KBM-7 (cell line): ENCODE measurements around the gene TTLL3.
"Not testable (repeated sequence)": the region's sequence is repeated elsewhere in the genome, so short reads cannot be mapped to it uniquely, and the experiment has no call there.

Source experiments
- DNase-seq: peaks from one replicate; pipeline ENCODE4 v3.0.0-alpha.2; 2015
- in situ Hi-C: fragments of 300-500 bp; cut with MboI; formaldehyde crosslinking; loops from 2 replicates; pipeline ENCODE4 v1.14.3; 2020; ENCODE audit warnings: low sequenced_read_pairs, low pct_unique_long_range_greater_than_20kb, mixed read lengths

Gene TTLL3

DNA sequence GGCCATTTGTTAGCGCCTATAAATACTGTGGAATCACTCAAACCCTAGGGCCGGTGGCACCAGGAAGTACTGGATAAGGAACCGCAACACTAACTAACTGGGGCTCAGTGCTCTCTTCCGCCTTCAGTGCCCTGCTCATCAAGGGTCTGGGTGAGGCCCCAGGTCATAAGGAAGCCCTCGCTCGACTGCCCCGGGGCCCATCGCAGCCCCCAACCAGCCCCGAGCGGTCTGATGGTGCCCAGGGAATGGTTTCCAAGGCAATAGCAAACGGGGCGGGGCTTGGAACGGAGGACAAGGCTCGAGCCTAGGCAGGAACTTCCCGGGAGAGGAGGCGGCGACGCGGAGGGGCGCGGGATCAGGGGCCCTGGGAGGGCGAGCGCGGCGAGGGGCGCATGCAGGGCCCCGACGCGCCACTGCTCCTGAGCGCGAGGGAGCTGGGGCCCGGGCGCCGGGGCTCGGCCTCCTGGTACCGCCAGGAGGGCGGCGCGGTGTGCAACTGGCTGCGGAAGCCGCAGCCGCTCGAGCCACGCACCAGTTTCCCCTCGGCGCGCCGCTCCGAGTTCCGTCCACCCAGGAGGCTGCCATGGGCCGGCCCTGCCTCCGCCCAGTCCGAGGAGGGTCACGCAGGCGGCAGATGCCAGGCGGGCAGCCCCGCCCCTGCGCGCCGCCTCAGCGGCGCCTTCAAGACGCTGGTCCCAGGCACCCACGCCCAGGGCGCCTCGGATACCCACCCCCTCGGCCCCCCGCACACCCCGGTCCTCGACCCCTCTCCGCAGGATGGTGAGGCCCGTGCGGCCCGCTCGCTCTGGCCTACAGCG is at the start of gene TTLL3:
TTLL3 (plus strand) TSS at position 648 of the 818 bp plus-strand sequence. CDS start 400 bp downstream, outside the sequence.
- in situ Hi-C loops = no loop called here
- no peak for DNase-seq

DNA sequence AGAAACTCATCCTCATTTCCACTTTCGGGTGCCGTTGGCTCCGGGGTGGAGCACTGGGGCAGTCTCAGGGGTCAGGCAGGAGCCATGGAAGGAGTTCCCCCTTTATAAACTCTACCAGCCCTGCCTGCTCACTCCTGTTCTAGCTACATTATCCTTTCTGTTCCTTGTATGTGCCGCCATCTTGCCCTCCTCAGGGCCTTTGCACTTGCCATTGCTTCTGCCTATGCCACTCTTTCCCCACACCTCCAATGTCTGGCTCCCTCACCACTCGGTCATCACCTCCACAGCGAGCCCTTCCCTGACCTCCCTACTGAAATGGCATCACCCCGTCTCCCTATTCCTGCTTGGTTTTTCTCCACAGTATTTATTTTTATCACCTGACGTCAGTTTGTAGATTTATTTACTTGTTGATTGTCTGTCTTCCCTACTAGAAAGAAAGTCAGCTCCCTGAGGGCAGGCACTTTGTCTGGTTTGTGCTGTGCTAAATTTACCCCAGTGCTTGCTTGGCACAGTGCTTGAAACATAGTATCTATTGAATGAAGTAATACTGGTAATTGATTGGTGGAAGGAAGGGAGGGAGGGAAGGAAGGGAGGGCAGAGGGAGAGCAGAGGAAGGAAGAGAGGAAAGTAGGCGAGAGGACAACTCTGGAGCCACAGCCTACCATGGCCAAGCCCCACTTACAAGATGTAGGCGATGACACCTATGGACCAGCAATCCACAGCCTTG is 49.1 kb upstream of the TTLL3 start:
- no peak for DNase-seq
- in situ Hi-C loops = no loop called here

DNA sequence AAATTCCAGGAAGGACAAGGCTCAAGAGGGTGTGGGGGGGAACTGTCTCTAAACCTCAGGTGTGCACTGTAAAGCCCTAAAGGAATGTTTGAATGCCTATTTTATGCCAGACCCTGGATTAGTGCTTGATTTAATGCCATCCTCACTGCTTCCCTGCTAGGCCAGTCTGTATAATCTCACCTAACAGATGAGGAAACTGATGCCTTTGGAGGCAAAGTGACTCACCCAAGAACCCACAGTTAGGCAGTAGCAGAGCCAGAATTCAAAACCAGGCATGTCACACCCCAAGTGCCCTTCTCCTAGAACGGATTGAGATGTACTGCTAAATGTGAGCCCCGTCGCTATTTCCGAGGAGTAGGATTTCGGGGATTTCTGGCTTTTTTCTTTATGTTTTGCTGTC is 48.1 kb upstream of the TTLL3 start:
- in situ Hi-C loops = no loop called here
- no peak for DNase-seq

DNA sequence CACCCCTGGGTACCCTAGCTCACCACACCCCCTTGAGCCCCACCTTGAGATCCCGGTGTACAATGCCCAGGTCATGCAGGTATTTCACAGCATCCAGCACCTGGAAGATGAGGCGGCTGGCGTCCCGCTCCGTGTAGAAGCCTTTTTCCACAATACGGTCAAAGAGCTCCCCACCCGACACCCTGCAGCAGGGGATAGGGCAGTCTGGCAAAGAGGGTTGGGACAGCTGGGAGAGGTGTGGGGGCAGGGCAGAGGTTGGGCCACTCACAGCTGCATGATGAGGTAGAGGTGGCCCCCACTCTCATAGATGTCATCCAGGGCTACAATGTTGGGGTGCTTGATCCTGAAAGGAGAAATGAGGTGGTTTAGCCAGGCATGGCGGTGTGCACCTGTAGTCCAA is 47.2 kb upstream of the TTLL3 start:
- in situ Hi-C loops = no loop called here
- no peak for DNase-seq

- in situ Hi-C loops = no loop called here
- no peak for DNase-seq
These were observed 44.2 kb upstream of the TTLL3 start for GRCh38 chr3:9765865-9766264.

- DNase-seq = no peak
- in situ Hi-C loops = no loop called here
These were observed 42.6 kb upstream of the TTLL3 start for GRCh38 chr3:9767418-9767817.

DNA sequence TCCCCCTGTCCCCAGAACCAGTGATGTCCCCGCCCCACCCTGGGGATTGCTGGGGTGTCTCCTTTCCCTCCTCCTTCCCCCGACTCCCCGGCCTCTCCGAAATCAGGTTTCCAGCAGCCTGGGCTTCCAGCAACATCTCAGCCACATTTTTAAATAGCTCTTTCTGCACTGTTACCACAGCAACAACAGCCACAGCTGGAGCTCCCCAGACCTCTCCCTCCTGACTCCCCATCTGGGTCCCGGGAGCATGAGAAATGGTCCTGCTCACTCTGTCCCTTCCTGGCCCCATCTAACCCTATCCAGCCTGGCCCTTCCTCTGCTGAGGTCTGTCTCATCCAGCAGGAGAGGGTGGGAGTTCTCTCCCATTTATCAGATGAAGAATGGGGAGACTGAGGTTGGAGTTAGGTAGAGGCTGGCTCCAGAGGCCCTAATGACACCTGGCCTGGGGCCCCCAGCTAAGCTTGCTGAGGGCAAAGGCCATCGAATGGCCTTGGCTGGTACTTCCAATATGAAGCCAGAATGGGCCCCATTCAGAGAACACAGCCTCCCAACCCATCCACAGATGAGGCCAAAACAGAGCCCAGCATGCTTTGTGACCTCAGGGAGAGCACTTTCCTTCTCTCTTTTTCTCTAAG is 41.8 kb upstream of the TTLL3 start:
- in situ Hi-C loops = no loop called here
- DNase-seq = no peak

DNA sequence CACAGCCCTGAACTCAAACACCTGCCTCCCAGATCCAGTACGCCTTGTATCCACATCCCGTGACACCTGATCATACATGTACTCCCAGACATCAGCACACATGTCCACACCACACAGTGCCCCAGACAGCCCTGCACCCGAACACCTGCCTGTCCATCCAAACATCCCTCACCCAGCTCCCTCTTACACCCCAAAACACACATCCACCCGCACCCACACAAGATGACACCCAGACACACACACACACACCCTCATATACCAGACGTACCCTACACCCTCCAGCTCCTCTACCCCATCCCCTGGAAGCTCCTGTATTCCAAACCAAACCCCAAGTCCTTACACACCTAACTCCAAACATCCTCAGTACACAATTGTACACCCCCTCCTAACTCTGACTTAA is 41.0 kb upstream of the TTLL3 start:
- in situ Hi-C loops = no loop called here
- no peak for DNase-seq

GRCh38 chr3:9769426-9770275 is 40.4 kb upstream of the TTLL3 start, which contains the start of gene CAMK1:
TSS of gene CAMK1 (minus strand) at chr3:9769947. CDS start at chr3:9767749, 2,198 bp downstream.
- no peak for DNase-seq
- in situ Hi-C loops = no loop called here

DNA sequence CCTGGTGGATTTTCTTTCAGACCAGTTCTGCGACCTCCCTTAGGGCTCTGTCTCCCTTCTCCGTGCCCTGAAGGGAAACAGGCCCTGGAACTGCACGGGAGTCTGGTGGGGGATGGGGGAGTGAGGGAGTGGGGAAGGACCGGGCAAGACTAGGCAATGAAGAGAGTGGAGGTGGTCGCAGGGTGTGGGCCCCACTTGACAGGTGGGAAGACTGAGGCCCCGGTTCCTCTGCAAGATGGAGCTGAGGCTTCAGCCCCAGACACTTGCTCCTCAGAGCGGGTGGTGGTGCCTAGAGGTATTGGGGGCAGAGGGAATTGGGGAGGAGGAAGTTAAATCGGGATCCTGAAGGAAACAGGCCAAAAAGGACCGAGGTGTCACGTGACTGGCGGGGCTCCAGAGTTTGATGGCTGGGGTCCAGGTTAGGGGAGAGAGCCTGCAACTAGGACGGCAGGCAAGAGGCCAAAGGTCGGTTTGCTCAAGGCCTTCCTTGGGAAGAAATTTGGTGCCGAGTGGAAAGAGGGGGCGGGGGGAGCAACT is 39.7 kb upstream of the TTLL3 start:
- no peak for DNase-seq
- in situ Hi-C loops = no loop called here

GRCh38 chr3:9771007-9771406 is 39.1 kb upstream of the TTLL3 start:
- in situ Hi-C loops, DNase-seq: not testable (repeated sequence)

- in situ Hi-C loops = no loop called here
- no peak for DNase-seq
These were observed 33.0 kb upstream of the TTLL3 start for GRCh38 chr3:9776896-9777693.

DNA sequence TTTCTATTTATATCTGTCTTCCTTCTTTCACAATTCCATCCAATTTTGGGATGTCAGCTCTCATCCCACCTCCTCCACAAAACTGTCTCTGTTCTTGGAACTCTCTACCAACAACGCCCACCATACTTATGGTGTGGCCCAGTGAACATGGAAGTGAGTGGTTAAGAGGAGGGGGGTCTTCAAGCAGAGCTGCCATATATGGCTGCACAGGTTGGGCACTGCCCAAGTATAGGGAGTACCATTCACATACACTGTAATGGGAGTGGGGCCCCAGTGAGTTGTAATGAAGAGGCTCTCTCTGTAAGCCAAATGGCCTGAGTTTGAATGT is 32.4 kb upstream of the TTLL3 start:
- in situ Hi-C loops = no loop called here
- DNase-seq = no peak

DNA sequence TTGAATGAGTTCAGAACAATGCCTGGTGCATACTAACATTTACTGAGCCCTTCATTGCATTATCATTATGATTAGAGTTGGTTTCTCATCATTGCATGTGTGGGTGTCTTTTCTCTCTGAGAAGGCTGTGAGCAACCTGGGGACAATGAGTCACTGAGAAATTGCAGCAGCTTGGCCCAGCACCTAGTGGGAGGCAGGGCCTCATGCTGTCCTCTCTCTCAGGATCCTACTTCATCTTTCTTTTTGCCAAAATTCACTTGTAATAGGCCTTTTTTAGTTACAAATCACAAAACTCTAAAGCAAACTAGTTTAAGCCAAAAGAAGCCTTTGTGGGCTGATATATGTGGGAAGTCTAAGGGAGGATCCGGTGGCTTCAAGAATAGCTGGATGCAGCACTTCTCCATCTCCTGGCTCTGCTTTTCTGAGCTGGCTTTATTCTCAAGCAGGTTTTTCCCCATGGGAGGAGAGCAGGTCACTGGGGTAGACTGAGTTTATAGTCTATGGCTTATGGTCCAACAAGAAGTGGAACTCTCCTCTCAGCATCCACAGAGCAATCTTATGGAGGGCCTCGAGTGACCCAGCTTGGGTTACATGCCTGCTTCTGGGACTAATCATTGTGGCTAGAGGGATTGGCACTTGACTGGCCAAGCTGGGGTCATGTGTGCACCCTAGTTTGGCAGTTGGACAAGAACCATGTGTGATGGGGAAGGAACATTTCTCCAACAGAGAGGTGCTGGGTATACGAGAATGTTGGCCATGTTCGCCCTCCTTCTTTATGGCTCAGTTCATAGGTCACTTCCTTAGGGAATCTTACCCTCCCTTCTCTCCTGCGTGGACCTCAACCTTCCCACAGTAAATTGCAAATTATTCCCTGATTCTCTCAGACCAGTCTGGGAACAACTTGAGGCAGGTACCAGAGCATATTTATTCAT is 31.7 kb upstream of the TTLL3 start:
- in situ Hi-C loops = no loop called here
- DNase-seq = no peak

DNA sequence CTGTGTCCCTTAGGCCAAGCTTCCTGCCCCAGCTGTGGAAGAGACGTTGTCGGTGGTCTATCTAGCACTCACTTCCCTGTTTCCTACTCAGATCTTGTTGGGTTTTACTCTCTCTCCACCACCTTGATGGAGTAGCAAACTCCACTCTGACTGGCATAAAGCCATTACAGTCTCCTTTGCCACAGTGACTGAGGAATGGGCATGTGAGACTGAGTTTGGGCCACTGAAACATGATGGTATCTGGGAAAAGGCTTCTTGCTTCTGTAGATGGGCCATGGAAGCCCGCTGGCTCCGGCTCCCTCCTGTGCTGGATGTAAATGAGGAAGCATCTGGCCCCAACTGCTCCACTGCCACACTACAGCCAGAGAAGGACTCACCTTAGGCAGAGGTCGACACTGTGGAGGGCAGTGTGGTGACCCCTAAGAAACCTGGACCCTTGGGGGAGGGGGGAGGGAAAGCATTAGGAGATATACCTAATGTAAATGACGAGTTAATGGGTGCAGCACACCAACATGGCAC is 30.9 kb upstream of the TTLL3 start:
- in situ Hi-C loops = no loop called here
- peak; percentile 84 for DNase-seq

GRCh38 chr3:9779721-9780457 is 30.2 kb upstream of the TTLL3 start:
- peak; percentile 99 for DNase-seq
- in situ Hi-C loops = no loop called here

DNA sequence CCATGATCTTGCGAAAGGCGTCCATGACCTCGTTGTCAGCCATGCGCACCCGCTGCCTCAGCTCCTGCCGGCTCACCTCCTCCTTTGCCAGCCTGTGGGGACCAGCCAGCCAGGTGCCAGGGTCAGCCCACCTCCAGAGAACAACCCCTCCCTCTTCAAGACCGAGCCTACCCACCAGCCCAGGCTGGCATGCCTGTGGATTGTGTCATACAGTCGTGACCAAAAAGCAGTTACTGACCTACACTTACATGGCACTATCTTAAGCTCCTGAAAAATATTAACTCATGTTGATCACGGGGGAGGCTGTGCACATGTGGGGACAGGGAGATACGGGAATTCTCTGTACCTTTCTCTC is 29.6 kb upstream of the TTLL3 start:
- DNase-seq = no peak
- in situ Hi-C loops = no loop called here
